Esophagus squamous epithelium (tissue), 4 donors: Measurements from ENCODE around the gene TEX2.

ENCODE experiments used
- CTCF ChIP-seq, 6 experiments: fragments of 450-650 bp in 4 of 6; fragments of 200-600 bp in 2 of 6; sonication (generic) in 2 of 6; IDR thresholded peaks; one replicate each; pipeline ENCODE4 v1.5.1; 2016 to 2019; ENCODE audit warnings: antibody characterized with exemption in 6 of 6, mild to moderate bottlenecking in 4 of 6, moderate library complexity in 4 of 6
- POLR2A ChIP-seq, 4 donors: fragments of 450-650 bp; IDR thresholded peaks; one replicate each; pipeline ENCODE4 v1.6.1; 2017; ENCODE audit warnings: antibody characterized with exemption in 4 of 4, mild to moderate bottlenecking in 4 of 4, moderate library complexity in 3 of 4

DNA sequence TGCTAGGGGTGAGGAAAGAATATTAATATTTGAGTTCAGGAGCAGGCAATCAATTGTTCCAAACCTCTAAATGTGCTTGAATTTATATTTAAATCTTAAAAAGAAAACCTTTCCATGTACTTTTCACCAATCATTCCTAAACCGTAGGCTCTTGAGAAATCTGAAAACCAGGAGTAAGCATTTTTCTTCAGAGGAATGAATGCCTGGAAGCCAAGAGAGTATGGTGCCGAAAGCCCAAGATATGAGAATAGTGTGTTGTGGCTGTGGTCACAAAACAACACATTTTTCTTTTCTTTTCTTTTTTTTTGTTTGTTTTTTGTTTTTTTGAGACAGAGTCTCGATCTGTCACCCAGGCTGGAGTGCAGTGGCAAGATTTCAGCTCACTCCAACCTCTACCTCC lies 37.6 kb downstream of the TEX2 start:
- TF ChIP-seq POLR2A (IDR thresholded peaks at IDR 0.05), result no peak
- TF ChIP-seq CTCF (IDR thresholded peaks at IDR 0.05), result no peak
